Activated T-helper 9 cell treated with anti-CD3 and anti-CD28 coated beads, Interleukin-2, amount 50 U/mL, for 16 hours (primary cell): ENCODE measurements around the gene PTPRQ.
"Not testable (repeated sequence)": the region's sequence is repeated elsewhere in the genome, so short reads cannot be mapped to it uniquely, and the experiment has no call there.

ENCODE experiments used
- DNase-seq: peaks from one replicate; pipeline ENCODE4 v3.0.0-alpha.2; 2020; ENCODE audit warnings: low read depth

The PTPRQ gene, protein sequence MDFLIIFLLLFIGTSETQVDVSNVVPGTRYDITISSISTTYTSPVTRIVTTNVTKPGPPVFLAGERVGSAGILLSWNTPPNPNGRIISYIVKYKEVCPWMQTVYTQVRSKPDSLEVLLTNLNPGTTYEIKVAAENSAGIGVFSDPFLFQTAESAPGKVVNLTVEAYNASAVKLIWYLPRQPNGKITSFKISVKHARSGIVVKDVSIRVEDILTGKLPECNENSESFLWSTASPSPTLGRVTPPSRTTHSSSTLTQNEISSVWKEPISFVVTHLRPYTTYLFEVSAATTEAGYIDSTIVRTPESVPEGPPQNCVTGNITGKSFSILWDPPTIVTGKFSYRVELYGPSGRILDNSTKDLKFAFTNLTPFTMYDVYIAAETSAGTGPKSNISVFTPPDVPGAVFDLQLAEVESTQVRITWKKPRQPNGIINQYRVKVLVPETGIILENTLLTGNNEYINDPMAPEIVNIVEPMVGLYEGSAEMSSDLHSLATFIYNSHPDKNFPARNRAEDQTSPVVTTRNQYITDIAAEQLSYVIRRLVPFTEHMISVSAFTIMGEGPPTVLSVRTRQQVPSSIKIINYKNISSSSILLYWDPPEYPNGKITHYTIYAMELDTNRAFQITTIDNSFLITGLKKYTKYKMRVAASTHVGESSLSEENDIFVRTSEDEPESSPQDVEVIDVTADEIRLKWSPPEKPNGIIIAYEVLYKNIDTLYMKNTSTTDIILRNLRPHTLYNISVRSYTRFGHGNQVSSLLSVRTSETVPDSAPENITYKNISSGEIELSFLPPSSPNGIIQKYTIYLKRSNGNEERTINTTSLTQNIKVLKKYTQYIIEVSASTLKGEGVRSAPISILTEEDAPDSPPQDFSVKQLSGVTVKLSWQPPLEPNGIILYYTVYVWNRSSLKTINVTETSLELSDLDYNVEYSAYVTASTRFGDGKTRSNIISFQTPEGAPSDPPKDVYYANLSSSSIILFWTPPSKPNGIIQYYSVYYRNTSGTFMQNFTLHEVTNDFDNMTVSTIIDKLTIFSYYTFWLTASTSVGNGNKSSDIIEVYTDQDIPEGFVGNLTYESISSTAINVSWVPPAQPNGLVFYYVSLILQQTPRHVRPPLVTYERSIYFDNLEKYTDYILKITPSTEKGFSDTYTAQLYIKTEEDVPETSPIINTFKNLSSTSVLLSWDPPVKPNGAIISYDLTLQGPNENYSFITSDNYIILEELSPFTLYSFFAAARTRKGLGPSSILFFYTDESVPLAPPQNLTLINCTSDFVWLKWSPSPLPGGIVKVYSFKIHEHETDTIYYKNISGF (N-terminal part only)

DNA sequence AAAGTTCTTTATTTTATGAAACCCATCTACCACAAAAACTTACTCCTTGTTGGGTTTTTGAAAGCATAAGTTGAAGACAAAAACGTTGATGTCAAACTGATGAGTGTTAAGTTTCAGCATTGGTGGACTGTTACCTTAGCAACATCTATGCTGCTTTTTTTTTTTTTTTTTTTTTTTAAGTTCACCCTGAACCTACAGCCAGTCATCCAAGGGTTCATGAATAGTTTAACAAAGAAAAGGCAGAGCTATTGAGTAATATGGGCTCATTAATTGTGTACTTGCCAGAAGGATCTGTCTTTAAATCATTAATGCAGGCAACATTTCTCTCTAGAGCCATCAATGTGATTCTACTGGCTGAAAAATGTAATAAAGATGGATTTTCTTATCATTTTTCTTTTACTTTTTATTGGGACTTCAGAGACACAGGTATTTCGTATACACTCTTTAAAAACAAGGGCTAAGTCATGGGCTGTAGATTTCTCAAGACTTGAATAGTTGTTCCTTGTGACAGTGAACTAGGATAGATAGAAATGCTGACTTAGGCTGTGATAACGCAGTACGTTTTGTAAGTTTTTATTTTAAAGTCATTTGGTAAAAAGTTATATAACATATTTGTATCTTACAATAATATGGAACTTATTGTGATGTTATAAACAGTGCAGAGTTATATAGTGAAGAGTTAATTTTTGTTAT lies at the start of gene PTPRQ:
PTPRQ (plus strand) TSS at position 262 of the 693 bp plus-strand sequence; CDS start at position 373, 111 bp downstream.
- DNase-seq = no peak

DNA sequence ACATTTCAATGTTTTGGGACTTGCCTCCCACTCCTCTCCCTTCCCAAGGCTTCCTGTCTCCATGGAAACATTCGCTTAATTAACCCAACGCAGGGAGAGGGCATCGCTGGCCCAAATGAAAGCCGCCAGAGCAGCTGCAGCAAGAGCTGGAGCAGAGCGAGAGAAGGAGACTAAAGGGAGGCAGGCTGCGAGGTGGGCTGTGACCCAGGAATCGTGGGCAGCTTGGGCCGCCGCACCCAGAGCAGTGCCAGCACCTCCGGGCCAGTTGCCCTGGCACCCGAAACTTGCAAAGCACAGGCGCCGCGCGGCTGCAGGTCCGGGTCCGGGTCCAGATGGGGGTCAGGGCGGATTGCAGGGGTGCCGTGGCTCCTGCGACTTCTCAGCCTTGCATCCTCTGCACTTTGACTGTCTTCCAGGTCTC lies 43.5 kb upstream of the PTPRQ start:
- no peak for DNase-seq

DNA sequence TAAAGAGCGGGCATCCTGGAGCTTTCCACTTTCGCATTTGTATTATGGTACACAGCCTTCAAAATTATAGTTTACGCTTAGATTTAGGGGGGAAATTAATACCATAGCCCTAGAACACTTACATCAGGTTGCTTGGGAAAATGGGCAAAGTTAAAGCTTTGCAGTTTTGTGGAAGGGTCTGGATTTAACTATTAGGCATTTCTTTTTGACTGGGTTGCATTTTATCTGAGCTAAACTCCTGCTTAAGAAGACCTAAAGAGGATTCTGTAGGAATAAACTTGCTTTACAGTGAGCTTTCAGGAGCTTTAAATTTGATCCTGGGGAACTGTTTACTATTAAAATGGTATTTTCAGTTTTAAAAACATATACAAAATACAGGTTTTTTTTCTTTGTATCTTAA lies 42.8 kb upstream of the PTPRQ start:
- DNase-seq = no peak

DNA sequence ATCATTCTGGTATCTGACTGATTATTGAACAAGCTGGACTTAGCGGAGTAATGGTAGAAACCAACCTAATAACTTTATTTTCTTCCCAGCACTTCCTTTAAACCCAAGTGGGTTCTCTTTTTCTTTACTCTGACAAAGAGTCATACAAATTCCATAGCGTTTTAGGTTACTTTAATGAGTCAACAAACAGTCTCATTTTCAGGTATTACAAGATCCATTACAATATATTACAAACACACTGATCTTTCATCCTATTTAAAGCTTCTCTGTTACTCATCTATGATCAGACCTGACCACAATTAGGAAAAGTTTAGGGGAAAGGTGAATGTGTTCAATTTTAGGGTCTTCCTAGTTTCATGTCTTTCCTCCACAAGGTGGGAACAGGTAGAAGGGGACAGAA lies 39.4 kb upstream of the PTPRQ start:
- DNase-seq = no peak

DNA sequence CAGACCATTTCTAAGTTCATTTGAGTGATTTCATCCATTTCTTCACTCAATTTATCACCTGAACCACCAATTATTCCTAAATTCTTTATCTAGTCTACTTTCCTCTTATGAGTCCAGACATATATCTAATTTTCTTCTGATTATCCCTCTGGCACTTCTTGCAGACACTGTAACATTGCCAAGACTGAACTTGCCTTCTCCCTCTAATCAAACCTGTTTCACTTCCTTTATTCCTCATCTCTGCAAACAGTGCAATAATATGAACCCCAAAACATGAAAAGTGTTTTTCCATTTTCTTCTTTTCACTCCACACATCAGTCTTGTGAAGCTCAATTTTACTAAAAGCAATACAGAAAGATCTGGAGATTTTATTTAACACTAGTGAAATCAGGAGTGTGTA lies 37.8 kb upstream of the PTPRQ start:
- DNase-seq = no peak

DNA sequence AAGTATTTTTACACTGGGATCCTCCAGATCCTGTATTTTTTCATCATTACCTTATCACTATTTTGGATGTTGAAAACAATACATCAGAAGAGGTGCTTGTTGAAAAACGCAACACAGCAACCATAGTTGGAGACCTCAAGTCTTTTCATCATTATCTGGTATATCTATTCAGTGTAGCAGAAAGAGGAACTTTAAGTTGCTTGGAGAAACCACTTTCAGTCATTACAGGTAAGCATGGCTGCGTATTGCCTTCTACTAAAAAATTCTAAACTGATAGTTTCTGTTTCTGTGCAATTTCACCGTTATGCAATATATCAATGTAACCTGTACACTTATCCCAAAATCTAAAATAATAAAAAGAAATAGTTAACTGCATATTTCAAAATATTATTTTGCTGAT lies 32.2 kb upstream of the PTPRQ start:
- DNase-seq = no peak

DNA sequence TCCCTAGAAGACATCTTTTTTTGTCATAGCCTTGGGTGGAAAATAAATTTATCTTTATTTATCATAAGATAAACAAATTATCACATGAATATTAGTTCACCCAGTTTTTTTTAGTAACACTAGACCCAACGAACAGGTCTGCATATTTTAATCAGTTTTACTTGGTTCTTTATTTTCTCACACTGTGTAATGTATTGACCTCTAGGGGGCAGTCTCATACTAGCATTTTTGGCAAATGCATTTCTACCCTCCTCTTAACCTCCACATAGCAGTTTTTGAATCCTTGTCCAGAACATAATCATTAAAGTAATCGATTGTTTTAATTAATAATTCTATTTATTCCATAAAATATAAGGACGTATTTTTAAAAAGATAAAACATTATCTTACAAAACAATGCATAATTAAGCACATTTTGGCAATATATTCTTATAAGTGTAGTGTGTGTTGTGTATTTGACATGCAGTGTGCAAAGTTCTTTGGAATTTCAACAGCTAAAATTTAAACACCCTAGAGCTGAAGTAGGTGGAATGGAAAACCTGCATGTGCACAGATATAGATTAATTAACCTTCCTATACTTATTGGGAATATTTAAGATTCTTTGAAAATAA lies 31.6 kb upstream of the PTPRQ start:
- no peak for DNase-seq

DNA sequence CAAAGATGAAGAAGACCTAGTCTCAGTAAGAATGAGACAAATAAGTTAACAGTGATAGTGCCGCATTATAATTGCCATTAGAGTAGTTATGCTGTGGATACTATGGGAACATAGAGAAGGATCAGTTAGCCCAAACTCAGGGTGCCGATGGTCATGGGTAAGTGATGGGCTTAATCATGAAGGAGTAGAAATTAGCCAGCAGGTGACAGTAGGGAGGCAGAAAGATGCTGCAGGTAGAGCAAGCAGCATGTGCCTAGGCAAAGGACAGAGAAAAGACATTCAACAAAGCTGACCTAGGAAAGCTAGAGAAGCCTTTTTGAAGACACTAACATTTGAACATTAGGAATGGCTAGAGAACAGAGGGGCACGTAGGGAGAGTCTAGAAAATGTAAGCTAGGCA lies 30.6 kb upstream of the PTPRQ start:
- DNase-seq = no peak

DNA sequence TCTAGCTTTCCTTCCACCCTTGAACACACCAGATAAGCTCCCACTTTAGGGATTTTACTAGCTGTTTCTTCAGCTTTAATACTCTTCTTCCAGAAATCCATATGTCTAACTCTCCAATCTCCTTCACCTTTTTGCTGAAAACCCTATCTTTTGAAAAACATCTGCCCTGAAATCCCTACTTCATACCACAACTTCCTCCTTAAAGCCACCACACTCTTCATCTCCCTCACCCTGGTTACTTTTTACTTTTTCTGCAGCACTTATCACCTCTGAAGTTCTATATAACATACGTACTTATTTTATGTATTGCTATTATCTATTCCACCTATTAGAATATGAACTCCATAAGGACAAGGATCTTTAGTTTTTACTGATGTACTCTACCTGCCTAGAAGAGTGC lies 28.6 kb upstream of the PTPRQ start:
- DNase-seq = no peak

DNA sequence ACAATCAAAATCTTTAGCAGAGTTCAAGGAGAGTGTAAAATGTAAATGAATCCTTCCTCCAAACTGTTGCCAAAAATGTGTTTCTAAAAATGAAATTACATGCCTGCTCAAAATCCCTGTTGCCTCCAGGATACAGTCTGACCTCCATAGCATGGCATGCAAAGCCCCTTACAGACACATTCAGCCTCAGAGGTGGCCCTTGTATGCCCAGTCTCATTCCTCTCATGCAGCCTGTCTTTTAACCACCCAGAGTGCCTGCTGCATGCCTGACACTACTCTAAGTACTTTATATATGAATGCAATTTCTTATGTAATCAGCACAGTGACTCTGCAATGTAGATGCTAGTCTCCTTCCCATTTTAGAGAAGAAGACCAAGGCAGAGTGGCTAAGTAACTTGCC lies 24.4 kb upstream of the PTPRQ start:
- DNase-seq = no peak

DNA sequence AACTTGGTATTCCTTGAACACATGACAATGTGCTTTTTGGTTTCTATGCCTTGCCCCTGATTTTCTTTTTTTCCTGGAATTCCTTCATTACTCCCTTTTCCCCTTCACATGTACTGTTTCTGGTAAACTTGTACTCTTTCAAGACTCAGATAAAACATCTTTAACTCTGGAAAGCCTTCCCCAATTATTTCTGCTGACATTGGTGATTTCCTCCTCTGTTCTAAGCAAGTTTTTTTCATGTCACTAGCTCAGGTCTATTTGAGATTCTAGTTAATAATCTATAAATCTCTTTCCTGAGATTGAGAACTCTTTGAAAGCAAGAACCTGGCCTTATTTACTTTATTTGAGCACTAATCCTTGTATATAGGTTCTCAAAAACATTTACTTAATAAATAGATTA lies 24.0 kb upstream of the PTPRQ start:
- no peak for DNase-seq

DNA sequence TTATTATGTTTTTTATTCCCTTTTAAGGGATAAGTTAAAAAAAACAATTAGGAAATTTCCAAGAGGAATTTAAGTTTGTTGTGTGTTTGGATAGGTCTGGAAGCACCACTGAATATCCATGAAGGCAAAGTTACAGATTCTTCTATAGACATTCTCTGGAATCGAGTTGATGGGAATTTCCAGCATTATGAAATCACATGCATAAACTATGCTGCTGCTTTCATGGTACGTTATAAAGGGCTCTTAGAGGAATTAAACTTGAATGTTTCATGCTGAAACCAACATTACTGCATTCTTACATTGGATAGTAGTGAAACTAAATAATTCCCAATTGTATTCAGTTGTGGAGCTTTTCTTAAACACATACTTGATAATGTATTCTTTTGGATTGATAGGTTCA lies 21.5 kb upstream of the PTPRQ start:
- no peak for DNase-seq

DNA sequence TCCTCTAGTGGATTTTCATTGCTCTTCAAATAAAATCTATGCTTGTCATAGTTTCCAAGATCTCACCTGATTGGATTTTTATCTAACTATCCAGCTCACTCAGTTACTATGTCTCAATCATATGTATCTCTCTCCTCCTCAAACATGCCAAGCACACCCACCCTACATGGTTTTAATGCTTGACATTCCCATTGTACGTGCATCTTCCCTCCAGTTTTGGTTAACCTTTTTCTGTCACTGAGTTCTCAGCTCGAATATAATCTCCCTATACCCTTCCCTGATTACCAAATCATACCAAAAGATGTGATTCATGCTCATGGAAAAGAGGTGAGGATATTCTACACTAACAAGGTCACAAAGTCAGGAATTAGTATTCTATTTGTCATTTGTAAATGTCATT lies 12.0 kb upstream of the PTPRQ start:
- DNase-seq = no peak

DNA sequence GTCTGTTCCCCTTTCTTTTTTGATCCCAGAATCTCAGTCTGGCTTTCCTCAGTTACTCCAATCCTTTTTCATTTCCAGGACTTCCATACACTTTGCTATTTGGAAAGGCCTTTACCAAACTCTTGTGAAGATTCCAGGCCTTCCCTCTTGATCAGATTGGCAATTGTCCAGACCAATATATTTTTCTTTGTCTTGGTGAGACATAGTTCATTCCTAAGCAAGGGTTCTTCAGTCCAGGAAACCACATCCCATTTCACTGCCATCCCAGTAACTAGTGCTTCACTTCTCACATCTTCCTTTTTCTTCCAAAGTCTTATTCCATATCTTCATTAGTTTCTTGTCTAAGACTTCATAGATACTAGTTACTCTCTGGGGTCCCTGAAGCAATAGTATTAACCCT lies 2.1 kb upstream of the PTPRQ start:
- no peak for DNase-seq

DNA sequence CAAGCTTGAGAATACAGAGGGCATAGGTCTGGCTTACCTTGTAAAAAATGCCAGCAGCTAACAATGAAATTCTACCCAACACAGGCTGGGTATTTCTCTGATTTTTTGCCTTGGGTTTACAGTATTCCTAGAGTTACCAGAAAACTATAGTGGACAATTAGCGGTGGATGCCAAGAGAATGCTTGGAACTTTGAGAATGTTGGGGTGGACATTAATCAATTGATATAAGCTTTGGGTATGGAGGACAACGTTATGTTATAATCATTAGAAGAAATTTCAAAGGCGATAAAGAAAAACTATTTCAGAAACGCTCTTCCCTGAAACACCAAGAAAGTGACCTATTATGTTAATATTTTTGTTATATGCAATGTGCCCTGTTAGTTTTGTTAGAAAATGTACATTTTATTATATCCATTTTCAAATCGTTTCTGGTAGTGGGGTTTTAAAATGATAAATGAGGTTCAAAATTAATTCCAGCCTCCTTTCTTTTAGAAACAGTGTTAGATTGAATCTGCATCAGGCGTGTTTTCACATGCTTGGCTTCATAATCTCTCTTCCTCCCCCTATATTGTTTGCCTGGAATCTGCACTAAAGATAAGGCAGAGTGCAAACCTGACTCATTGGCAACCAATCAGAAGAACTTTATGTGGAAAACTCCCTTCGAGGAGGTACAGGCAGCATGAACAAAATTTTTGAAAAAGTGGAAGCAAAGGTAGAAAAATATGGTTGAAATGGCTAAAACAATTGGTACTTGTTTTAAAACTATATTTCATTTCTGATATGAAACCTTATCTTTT lies 1.4 kb upstream of the PTPRQ start:
- no peak for DNase-seq

DNA sequence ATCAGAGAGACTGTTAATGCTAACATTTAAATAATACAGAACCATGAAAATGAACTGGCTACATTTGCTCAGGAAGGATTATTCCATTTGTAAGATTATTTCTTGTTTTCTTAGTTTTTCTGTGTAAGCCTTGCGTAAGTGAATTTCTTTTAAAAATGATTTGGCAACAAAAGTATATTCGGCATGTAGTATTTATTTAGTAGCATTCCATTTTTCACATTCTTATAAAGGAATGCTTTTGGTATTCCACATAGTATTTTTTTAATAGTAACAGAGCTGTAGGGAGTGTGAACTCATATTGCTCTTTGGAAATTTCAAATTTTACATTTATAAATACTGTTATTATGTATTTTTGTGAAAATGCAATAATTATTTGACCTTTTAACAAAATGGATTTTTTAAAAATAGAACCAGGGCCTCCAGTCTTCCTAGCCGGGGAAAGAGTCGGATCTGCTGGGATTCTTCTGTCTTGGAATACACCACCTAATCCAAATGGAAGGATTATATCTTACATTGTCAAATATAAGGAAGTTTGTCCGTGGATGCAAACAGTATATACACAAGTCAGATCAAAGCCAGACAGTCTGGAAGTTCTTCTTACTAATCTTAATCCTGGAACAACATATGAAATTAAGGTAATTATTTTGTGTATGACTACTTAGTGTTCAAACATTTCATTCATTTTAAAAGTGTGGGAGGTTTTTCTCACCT lies 1.2 kb downstream of the PTPRQ start:
- DNase-seq = no peak

DNA sequence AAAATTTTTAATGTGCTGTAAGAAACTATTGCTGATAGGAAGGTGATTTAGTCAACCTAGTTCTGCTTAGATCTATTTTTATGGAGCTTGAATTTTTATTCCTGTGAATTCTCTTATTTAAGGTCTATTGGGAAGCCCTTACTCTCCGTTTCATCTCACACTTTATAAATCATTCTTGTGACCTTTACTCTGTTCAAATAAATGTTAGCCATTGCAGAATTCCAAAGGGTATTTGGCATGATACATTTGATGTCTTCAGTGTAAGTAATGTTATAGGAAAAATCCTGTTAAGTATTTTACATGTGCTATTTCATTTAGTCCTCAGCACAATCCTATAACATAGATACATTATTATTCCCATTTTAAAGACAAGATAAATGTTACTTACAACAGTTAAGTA lies 12.5 kb downstream of the PTPRQ start:
- DNase-seq = no peak

DNA sequence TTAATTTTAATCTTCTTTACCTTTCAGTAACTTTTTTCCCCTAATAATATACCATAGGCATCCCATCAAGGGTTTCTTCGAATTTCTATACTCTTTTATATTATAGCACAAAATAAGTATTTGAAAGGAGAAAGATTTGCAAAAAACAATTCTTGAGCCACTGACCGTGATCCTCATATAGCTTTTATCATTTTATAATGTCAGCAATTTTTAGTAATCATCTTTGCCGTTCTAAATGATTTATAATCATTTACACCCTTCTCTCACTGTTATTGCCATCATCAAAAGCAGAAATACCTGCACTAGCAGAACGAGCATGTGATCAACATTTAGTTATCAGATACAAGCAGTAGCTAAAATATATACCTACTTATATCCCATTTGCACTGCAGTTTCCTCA lies 16.9 kb downstream of the PTPRQ start:
- no peak for DNase-seq

DNA sequence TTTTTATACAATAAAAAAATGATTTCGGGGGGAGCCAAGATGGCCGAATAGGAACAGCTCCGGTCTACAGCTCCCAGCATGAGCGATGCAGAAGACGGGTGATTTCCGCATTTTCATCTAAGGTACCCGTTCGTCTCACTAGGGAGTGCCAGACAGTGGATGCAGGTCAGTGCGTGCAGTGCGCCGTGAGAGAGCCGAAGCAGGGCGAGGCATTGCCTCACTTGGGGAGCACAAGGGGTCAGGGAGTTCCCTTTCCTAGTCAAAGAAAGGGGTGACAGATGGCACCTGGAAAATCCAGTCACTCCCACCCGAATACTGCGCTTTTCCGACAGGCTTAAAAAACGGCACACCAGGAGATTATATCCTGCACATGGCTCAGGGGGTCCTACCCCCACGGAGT lies 17.8 kb downstream of the PTPRQ start:
- DNase-seq = not testable (repeated sequence)

DNA sequence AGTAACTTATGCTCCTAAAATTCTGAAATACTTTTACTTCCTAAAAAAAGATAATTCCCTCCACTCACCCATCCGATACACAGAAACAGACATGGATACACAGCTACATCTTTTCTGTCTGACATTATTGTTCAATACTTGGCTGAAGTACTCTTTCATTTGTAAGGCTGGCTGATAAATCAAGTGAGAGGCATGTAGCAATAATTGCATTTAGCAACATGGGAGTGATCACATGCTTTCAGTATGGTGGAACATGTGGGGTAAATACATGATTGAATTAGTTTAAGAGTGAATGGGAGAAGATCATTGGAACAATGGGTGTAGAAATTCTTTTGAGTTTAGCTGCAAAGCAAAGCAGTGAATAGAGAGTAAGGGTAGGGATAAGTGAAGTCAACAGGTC lies 25.6 kb downstream of the PTPRQ start:
- DNase-seq = no peak
